ENCODE results near the gene PROK1.
A peak's percentile ranks its signal among the peaks of the same experiment; 100 is the strongest.
"Not testable (repeated sequence)": the region's sequence is repeated elsewhere in the genome, so short reads cannot be mapped to it uniquely, and the experiment has no call there.

PROK1 gene

GRCh38 chr1:110450929-110451328 is at the start of gene PROK1:
TSS of gene PROK1 (plus strand) at chr1:110451149. CDS start at chr1:110451217, 68 bp downstream.
- no peak for DNase-seq

DNA sequence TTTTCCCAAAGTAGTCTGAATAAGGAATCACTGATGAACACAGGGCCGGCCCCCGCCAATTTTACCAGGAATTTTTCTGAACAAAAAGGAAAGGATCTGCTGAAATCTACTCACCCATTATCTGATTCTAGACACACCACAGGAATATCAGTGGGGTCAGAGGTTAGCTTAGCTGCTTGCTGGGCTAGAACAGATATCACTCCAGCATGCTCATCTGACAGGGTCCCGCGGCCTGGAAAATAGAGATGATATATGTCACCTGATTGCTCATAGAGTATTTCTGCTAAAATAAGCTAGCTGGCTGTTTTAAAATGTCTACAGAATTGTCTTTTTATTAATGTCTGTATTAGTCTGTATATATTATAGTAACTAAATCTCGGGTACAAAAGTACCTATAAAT is 47.1 kb upstream of the PROK1 start:
- DNase-seq, result no peak

GRCh38 chr1:110404401-110404800 is 46.5 kb upstream of the PROK1 start:
- no peak for DNase-seq

- DNase-seq, result not testable (repeated sequence)
These were observed 44.5 kb upstream of the PROK1 start for GRCh38 chr1:110406407-110406806.

- peak; percentile 89 for DNase-seq
These were observed 43.4 kb upstream of the PROK1 start, which contains the start of gene LAMTOR5 for GRCh38 chr1:110407260-110408210. TSS of gene LAMTOR5 (minus strand) at chr1:110407694. CDS start at chr1:110407620, 74 bp downstream.

DNA sequence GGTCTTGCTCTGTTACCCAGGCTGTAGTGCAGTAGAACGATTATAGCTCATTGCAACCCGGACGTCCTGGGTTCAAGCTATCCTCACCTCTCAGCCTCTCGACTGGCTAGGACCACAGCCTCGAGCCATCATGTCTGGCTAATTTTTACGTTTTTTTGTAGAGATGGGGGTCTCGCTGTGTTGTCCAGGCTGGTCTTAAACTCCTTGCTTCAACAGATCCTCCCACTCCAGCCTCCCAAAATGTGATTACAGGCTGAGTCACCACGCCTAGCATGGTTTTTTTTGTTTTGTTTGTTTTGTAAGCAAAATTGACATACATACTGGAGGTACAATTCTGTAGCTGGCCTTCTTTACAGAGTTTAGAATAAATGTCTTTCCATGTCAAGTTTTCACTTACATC is 42.5 kb upstream of the PROK1 start:
- DNase-seq, result no peak

DNA sequence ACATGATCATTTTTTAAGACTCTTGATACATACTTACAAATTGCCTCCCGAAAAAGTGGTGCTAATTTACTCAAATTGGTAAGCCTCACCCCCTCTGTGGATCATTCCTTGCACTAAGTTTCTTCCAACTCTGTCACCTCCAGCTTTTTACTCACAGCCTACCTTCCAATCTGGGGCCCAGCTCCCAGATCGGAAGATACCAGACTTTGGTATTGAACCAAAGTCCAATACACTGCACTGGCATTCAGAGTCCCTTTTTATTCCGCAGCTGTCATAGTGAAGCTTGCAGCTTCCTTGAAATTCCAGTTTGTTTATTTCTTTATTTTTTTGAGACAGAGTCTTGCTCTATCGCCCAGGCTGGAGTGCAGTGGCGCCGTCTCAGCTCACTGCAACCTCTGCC is 41.6 kb upstream of the PROK1 start:
- no peak for DNase-seq

- no peak for DNase-seq
These were observed 39.7 kb upstream of the PROK1 start for GRCh38 chr1:110411173-110411735.

- peak; percentile 61 for DNase-seq
These were observed 38.4 kb upstream of the PROK1 start for GRCh38 chr1:110412576-110412975.

GRCh38 chr1:110413045-110413444 is 37.9 kb upstream of the PROK1 start:
- DNase-seq, result not testable (repeated sequence)

DNA sequence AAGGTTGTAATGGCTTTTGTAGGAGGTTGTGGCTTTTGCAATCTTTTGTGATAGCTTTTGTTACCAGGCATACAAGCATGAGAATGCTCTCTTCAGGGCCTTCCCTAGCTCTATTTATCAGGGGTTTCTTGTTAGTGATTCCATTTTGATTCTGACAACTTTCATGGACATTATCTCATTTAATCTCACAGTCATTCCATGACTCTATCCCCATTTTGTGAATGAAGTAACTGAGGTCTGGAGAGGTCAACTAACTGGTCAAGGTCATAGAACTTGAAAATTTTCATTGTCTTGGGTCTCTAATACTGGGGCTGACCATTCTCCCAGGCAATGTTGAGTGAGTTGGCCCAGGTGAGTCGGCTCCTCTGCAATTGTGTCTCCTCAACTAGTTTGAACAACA is 32.2 kb upstream of the PROK1 start:
- no peak for DNase-seq

DNA sequence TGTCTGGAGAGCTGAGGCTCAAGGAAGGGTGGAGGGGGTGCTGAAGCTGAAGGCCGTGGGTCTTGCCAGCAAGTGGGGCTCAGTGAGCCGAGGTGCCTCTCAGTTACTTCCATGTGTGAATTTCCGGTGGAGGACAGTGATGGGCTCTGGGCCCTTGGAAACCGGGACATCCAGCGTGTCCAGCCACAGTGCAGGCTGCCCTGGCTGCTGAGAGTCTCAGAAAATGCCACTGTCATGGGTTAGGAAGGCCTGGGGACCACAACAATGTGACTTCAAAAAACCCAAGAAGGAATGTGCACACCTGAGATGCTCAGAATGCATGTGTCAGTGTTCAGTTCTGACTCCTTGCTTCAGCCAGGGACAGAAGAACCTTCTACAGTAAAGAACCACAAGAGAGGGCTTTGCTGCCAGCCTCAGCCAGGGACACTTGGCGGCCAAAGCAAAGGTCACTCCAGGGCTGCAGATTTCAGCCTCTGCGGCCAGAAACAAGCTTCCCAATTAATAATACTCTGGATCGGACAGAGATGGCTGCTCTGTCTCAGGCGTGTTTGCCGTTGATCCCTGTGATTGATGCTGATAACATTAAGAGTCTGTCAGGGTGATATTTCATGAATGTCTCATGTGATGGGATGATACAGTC is 30.8 kb upstream of the PROK1 start:
- DNase-seq, result no peak

DNA sequence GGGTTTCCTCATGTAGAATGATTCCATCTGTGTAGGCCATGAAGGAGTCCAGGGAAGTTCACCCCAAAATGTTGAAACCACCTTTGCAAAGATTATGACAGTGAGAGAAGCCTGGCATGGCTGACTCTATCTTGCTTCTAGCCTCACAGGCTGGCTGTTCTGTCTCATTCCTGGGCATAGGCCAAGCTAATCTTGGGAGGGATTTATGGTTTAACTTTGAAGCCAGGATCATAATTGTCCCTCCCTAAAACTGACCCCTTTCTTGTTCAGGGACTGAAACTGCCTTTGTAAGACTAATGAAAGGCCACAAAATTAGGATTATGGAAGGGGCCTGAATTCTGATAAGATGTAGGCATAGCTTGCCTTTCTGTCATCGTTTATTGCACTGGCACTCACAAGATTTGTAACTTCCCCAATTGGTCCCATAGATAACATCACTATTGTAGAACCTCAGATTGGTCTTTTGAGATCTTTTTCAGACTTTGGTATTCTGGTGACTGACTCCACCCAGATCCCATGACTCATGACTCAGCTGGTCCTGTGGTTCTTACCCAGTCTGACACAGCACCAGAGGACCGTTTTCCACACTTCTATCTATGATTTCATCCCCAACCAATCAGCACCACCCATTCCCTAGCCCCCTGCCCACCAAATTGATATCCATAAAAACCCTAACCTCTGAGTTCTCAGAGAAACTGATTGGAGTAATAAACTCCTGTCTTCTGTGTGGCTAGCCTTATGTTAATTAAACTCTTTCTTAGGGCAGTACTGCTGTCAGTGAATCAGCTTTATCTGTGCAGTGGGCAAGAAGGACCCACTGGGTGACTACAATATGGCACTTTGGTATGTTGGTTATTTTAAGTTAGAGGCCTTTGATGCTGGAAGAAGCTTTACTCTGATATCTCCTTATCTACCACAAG is 29.8 kb upstream of the PROK1 start:
- DNase-seq, result no peak

DNA sequence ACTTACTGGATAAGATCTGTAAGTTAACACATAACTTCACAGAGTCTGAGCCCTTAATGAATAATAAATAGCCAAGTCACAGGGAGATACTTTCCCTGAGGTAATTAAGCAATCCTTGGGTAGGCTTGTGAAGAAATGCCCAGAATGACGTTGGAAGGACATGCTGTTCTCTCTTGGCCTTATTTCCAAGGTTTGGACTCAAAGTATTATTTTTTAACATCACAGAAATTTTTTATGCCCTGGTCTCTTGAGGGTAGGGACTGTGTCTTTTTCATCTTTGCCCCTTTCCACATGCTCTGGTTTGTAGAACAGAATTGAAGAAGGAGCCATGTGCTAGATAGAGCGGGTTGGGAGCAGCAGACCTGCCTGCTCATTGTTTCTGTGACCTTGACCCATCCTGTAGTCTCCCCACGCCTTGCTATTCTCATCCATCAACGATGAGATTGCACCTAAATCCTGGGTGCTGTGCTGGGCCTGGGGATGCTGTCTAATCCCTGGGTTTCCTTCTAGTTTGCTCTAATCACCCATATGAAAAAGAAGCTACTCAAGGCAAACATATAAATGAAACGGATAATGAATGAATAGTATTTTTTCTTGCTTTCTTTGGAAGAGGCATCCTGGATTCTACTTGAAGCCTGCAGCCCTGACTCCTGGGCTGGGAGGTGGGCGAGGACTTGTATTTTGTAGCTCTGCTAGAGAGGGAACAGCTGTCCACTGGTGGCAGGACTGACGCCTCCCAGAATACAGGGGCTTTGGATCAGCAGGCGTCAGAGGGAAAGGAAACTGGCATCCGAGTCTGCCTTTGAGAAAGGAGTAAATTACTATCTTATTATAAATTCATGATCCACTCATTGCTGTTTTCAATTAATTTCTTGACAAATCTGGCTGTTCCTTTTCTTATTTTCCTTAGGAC is 26.0 kb upstream of the PROK1 start:
- DNase-seq, result no peak

GRCh38 chr1:110425612-110426152 is 25.3 kb upstream of the PROK1 start:
- DNase-seq, result no peak

DNA sequence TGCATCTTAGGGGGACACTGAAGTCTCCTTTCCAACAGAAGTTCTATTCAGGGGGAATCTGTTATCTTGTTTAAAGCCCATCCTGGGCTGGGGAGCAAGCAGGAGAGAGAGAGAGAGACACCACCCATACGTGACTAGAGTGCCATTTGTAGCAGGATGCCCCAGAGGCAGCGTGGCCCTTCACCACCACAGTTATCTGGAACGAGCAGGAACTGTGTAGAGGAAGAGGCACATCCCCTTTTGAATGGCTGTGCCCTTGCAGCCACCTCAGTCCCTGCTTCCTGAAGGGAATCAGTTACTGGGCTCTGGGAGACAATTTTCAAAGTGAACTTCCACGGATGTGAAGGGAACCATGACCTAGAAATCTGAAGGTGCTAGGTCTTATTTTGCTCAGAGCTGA is 24.1 kb upstream of the PROK1 start:
- no peak for DNase-seq

- DNase-seq, result no peak
These were observed 22.0 kb upstream of the PROK1 start for GRCh38 chr1:110428946-110429345.

DNA sequence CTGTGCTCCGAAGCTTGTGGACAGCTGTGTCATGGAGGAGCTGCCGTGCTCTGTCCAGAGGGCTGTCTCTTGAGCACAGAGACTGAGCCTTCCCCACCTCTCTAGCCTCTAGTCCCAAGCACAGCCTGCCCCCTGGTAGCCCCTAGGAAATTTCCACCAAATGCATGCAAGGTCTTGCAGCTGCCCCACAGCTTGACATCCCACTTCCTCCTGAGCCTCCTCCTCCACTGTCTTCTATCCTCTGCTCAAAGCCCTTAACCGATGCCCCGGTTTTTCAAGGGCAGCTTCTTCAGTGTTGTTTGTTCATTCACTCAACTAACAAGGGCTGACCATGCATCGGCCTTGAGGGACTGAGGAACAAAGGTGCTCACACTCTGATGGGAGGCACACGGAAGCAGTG is 20.6 kb upstream of the PROK1 start:
- no peak for DNase-seq

DNA sequence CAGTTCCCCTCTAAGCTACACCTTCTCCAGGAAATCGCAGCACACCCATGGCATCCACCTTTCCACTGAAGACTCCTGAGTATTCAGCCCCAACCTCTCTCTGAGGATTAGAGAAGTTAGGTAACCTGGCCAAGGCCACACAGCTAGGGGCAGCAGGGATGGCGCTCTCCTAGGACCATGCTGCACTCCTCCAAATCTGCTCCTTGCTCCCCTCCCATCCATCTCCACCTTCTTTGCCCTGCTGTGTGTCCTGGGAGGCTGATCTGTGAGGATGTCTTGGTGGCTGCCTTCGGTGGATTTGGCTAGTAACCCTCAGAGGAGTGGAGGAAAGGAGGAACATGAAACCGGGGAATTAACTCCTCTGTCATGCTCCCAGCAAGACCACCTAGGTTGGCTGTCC is 20.0 kb upstream of the PROK1 start:
- DNase-seq, result no peak

DNA sequence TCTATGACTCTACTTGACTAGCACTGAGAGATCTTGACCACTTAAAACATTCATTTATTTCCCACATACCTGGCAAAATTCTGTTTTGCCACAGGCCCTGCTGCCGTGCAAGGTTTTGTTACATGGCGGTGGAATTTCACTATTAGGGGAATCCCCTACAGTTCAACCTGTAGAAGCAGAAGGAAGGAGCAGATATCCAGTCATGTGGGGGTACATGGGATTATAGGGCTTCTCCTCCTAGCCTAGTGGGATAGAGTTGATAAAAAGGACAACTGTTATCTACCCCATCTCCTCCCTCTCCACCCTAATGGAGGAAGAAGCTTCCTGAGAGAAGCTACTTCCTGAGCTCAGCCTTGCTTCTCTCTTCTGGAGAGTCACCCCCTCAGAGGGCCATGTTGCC is 17.7 kb upstream of the PROK1 start:
- DNase-seq, result no peak

DNA sequence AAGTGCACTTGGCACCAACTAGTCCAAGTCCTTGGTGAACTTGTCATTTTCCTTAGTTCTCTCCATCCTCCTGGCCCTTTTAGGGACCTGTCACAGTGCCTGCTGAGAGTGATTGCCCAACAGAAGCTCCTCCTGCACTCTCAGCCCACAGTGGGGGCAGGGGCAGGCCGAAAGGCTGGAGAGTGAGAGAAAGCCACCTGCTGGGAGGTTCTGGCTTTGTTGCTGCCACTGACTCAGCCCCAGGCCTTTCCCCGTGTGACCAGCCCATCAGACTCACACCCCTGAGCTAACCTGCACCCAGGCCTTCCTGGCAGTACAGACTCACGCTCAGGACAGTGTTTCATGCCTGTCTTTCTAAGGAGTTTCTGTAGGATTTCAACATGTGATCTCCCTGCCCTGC is 17.1 kb upstream of the PROK1 start:
- no peak for DNase-seq
